ENCODE results near the gene HCN4. TPM values are rescaled to one million over a fixed set of nuclear protein-coding genes. Genes with fewer than 3 reads are reported as not detected.

HCN4 gene
- total RNA-seq, 3 donors from 2014 or later: 0.14 to 0.23 (median 0.19) TPM

DNA sequence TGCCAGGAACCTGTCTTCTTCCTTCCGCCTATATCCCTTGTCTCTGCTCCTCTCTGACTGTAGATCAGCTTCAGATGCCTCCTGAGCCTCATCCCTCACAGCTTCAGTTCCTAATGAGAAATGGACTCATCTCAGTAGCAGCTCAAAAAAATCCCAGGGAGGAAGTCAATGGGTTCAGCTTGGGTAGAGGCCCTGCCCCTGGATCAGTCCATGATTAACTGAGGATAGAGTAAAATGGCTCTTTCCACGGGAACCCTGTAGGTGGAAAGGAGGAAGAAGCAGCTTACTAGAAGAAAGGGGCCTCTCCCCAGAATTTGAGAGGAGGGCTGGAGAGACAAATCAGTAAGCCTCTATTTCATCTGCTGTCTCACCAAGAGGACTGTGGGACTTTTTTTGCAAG is 26.9 kb upstream of the HCN4 start:
- ATAC-seq (no peak), DNase-seq (no peak)
- Histone ChIP-seq H3K4me3 (no peak overlapping the region), H3K36me3 (ENCODE audit: low read depth) (no peaks in the 10 kb centered on the region), H3K4me1 (ENCODE audit: low read depth) (no peaks in the 10 kb centered on the region), H3K9me3 (no peaks in the 10 kb centered on the region)
- intact Hi-C loops (cut with DNase I, micrococcal nuclease): no loop called here
- TF ChIP-seq, protein P1, sequence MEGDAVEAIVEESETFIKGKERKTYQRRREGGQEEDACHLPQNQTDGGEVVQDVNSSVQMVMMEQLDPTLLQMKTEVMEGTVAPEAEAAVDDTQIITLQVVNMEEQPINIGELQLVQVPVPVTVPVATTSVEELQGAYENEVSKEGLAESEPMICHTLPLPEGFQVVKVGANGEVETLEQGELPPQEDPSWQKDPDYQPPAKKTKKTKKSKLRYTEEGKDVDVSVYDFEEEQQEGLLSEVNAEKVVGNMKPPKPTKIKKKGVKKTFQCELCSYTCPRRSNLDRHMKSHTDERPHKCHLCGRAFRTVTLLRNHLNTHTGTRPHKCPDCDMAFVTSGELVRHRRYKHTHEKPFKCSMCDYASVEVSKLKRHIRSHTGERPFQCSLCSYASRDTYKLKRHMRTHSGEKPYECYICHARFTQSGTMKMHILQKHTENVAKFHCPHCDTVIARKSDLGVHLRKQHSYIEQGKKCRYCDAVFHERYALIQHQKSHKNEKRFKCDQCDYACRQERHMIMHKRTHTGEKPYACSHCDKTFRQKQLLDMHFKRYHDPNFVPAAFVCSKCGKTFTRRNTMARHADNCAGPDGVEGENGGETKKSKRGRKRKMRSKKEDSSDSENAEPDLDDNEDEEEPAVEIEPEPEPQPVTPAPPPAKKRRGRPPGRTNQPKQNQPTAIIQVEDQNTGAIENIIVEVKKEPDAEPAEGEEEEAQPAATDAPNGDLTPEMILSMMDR (IDR thresholded peaks at IDR 0.05): no peak

DNA sequence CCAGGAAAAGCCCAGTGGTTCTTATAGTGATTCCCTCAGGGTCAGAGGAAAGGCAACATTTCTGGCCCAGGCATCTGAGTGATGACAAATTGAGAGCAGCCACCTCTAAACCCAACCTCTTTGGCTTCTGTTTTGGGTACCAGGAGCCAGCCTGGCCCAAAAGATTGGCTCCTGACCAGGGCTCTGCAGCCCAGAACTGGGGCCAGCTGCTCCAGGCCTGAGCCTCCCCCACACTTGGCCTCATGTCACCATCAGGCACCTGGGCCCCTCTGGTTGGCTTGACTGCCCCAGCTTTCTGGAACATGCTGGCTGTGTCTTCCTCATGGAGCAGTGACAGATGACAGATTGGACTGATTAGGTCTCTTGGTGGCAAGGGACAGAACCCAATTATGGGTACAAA is 26.0 kb upstream of the HCN4 start:
- no peak overlapping the region for H3K4me3 ChIP-seq
- H3K4me1 ChIP-seq (ENCODE audit: low read depth): no peaks in the 10 kb centered on the region
- intact Hi-C loops (cut with DNase I, micrococcal nuclease): no loop called here
- no peaks in the 10 kb centered on the region for H3K36me3 ChIP-seq (ENCODE audit: low read depth)
- no peaks in the 10 kb centered on the region for H3K9me3 ChIP-seq
- TF ChIP-seq, protein P1 (IDR thresholded peaks at IDR 0.05): no peak
- ATAC-seq (no peak), DNase-seq (no peak)

DNA sequence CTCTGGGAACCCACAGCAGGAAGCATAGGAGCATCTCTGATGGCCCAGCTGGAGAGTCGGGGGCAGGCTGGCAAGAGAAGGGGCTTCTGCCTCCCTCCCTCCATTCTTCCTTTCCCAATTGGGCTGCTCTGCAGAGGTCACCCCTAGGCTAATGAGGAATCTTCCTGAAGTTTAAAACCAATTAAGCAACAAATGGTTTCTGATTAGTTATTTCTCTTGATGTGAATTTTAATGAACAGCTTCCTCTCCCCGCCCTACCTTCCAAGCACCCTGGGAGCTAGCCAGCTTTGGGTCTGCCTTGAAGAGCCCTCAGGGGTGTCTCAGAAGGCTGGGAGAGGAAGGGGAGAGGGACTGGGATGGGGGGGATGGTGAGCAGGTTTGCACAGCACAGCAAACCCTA is 24.6 kb upstream of the HCN4 start:
- intact Hi-C loops (cut with DNase I, micrococcal nuclease): no loop called here
- H3K4me1 ChIP-seq (ENCODE audit: low read depth): no peaks in the 10 kb centered on the region
- TF ChIP-seq, protein P1 (IDR thresholded peaks at IDR 0.05): no peak
- DNase-seq (no peak), ATAC-seq (no peak)
- H3K36me3 ChIP-seq (ENCODE audit: low read depth): no peaks in the 10 kb centered on the region
- no peaks in the 10 kb centered on the region for H3K9me3 ChIP-seq
- no peak overlapping the region for H3K4me3 ChIP-seq

- ATAC-seq (no peak), DNase-seq (no peak)
- Histone ChIP-seq H3K4me3 (no peak overlapping the region), H3K36me3 (ENCODE audit: low read depth) (no peaks in the 10 kb centered on the region), H3K9me3 (no peaks in the 10 kb centered on the region), H3K4me1 (ENCODE audit: low read depth) (no peaks in the 10 kb centered on the region)
- intact Hi-C loops (cut with DNase I, micrococcal nuclease): no loop called here
- TF ChIP-seq, protein P1 (IDR thresholded peaks at IDR 0.05): no peak
These were observed 23.3 kb upstream of the HCN4 start for GRCh38 chr15:73392025-73392424.

- no peak for ATAC-seq
- TF ChIP-seq, protein P1 (IDR thresholded peaks at IDR 0.05): no peak
- Histone ChIP-seq H3K4me1 (ENCODE audit: low read depth) (no peaks in the 10 kb centered on the region), H3K36me3 (ENCODE audit: low read depth) (no peaks in the 10 kb centered on the region), H3K9me3 (no peaks in the 10 kb centered on the region), H3K4me3 (no peak overlapping the region)
- DNase-seq: no peak
- intact Hi-C loops (cut with DNase I, micrococcal nuclease): no loop called here
These were observed 22.5 kb upstream of the HCN4 start for GRCh38 chr15:73391128-73391872.

All from mucosa of descending colon (tissue), 3 donors.